Measurements from ENCODE around the gene LYPD1.

The LYPD1 gene

DNA sequence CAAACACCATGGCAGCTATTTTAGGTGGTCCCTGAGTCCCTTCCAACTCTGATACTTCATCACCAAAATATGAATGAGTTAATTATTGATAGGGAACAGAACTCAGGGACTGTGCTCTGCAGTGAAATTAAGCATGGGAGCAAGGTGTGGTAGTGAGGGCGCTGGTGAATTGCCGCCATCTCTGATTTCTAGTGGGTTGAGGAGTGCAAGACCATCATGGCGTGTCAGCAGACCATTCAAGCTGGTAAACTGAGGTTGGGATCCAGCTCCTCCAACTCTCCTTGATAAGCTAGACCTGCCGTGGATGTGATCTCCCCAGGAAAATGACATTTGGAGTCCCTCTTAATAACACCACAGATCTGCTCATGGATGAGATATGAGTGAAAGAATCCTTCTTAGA is 70.4 kb downstream of the LYPD1 start:
- intact Hi-C loops (cut with DNase I), result no loop called here
- no peak for DNase-seq

DNA sequence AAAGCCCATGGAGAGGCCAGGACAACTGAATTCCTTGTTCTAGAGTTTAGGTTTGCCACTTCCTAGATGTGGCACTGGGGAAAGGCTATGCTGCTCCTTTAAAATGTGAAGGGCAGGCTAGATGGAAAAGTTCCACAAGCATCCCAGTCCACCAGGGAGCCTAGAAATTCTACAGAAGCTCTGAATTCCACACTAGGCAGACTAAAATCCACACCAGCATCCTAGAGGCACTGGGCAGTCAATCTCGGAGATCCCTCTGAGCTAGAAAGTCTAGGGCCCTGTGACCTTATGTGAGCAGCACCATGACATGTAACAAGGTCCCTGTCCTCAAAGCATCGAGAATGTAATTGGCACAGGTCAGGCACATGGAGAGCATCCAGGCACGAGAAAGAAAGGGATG is 71.5 kb downstream of the LYPD1 start:
- intact Hi-C loops (cut with DNase I), result no loop called here
- no peak for DNase-seq

DNA sequence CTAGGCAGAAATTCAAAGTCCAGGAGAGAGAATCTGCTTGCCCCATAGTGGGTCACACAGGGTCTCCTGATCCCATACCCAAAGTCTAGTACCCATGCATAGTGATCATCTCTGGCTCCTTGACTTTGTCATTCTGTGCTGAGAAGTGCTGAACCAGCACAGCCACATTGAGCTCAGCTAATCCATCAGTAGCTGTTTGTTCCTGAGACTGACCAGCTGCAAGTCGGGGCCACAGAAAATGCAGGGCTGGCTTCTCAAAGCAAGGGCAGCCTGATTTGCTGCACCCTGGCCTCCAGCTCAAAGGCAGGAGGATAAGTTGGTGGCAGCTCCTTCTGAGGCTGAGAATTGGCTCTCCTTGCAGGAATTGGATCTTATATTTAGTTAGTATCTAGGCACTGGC is 72.2 kb downstream of the LYPD1 start:
- no peak for DNase-seq
- intact Hi-C loops (cut with DNase I), result no loop called here

DNA sequence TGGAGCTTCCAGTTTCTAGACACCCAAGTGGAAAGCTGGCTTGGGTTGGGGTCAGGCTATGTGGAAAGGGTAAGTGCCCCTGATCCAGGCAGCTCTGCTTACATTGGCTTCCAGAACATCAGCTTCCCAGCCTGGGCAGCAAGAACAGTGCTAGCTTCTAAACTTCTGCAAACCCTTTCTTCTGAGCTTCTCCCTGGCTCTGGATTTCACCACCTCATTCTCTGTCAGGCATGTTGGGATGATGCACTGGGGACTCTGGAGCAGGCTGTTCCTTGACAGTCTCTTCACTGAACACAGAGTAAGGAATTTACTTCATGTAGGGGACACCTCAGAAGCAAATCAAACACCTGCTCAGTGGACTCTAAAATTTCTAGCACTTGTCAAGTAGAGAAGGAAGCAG is 72.8 kb downstream of the LYPD1 start:
- intact Hi-C loops (cut with DNase I), result no loop called here
- no peak for DNase-seq

DNA sequence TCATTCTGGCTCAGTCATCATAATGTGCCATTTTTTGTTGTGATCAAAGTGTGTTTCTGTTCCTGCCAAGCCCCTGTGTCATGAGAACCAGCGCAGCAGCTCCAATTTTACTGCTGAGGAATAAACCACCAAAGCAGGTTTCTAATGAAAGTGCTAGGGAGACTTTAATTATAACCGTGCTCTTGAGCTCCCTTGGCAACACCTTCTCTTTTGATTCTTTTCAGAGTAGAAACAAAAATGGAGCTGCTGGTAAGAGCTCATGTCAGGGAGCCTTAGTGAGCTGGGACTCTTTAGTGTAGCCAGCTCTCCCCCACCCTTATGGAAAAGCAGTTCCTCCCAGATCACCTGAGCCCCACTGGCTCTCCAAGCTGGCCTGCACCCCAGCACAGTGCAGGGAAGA is 74.3 kb downstream of the LYPD1 start:
- intact Hi-C loops (cut with DNase I), result no loop called here
- DNase-seq, result no peak

DNA sequence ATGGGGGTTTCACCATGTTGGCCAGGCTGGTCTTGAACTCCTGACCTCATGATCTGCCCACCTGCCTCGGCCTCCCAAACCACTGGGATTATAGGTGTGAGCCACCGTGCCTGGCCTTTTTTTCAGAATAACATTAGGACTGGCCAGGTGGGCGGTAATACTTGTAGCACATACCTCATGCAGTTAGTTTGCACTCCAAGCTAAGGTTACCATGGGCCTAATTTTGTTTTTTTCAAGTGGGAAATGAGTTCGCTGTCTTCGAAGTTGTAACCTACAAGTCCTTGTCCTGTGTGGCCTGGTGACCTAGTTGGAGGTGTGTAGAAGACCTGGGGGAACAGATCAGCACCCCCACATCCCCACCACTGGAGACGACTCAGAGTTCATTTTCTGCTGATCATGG is 74.8 kb downstream of the LYPD1 start:
- intact Hi-C loops (cut with DNase I), result no loop called here
- no peak for DNase-seq
